ENCODE data around the gene GUCD1.
A peak's percentile ranks its signal among the peaks of the same experiment; 100 is the strongest.

GUCD1 gene

GRCh38 chr22:24529898-24530297 is 25.0 kb downstream of the GUCD1 start:
- no peak for DNase-seq (ENCODE audit: low spot score)

GRCh38 chr22:24526191-24526590 is 28.7 kb downstream of the GUCD1 start:
- DNase-seq (ENCODE audit: low spot score) = no peak

- peak; percentile 85 for DNase-seq (ENCODE audit: low spot score)
Observed at GRCh38 chr22:24525416-24526037, 29.4 kb downstream of the GUCD1 start.

GRCh38 chr22:24523873-24524272 is 31.1 kb downstream of the GUCD1 start:
- DNase-seq (ENCODE audit: low spot score) = no peak

DNA sequence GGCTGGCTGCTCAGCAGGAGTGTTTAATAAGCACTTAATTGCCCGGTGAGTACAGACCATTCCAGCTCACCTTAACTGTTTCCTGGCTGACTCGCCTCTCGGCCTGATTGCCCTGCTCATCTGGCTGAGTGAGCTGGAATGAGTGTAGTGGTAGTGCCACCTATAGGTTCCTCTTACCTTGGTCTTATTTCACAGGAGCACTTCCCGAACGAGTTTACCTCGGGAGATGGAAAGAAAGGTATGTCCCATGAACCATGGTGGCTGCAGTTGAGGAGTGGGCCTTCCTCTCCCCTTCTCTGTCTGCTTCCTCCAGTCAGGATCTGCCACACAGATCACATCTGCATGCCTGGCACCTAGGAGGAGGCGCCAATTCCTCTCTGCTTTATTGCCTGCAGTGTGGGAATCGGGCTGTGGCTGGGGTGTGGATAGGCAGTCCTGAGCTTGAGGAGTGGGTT is 33.1 kb downstream of the GUCD1 start:
- DNase-seq (ENCODE audit: low spot score) = peak; percentile 83

DNA sequence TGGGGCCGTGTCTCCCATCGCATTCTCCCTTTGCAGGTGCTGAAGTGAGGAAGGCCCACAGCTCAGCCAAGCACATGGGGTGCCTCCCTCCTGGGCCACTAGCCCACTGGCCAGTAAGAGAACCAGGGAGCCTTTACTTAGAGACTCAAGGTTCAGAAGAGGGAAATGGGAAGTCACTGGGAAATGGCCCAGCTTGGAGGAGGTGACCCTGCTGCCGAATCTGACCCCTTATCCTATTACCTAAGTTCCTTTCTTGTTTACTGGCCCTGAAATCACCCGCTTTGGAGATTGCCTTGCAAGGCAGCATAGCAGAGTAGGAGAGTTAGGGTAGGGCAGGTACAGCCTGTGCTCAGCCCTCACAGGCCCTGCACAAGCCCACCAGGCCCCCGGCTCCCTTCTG is 35.4 kb downstream of the GUCD1 start:
- DNase-seq (ENCODE audit: low spot score) = no peak

GRCh38 chr22:24518771-24519485 is 36.0 kb downstream of the GUCD1 start:
- no peak for DNase-seq (ENCODE audit: low spot score)

- DNase-seq (ENCODE audit: low spot score) = no peak
Observed at GRCh38 chr22:24518228-24518627, 36.7 kb downstream of the GUCD1 start.

- no peak for DNase-seq (ENCODE audit: low spot score)
Observed at GRCh38 chr22:24517446-24517845, 37.5 kb downstream of the GUCD1 start.

DNA sequence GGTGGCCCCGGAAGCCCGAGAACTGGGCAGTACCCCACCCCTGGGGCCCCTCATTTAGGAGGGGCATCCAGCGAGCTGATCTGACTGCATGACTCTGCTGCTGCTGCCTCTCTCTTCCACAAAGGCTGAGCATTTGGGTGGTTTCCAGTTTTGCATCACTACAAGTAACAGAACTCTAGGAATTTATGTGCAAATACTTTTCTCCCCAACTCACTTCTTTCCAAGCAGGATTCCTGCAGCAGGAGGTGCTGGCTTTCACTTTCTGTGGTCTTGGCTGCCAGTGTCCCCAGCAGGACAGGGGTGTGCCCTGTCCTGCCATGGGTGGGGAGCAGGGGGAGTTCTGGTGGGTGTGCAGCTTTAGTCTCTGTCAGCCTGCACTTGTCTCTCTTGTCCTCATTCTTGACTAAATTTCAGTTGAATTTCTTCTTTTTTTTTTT is 38.6 kb downstream of the GUCD1 start:
- no peak for DNase-seq (ENCODE audit: low spot score)

GRCh38 chr22:24515027-24515338 is 40.0 kb downstream of the GUCD1 start:
- DNase-seq (ENCODE audit: low spot score) = no peak

DNA sequence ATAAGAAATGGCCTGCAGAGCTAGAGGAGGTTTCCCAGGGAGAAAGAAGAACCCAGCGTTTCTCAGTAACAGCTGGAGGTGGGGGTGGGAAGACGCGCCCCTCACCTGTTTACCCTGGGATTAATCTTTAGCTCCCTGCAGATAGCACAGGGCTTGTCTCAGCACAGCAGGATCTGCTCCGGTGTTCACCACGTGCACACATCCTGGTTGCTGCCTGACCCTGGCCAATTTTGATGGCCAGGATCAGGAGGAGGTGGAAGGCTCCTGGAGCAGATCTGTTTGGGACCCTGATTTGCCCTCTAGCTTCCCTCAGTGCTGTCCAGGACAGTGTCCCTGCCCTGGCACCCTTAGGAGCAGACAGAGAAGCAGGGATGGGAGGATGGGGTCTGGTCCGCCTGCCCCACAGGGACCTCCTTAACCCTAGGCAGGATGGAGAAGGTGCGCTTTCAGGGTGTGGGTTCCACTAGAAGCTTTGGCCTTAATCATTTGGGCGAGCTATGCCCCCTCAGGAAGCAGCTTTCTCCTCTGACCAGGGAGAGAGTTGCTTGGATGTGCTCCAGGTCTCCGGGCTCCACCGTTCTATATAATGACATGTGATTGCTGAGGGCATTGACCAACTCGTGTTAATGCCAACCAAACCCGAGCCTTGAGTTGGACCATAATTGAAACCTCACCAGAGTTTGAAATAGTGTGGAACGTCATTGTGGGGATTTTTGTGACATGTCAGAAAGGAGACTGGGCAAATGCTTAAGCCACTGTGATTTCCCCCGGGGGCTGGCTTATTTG is 40.5 kb downstream of the GUCD1 start:
- peak; percentile 75 for DNase-seq (ENCODE audit: low spot score)

DNA sequence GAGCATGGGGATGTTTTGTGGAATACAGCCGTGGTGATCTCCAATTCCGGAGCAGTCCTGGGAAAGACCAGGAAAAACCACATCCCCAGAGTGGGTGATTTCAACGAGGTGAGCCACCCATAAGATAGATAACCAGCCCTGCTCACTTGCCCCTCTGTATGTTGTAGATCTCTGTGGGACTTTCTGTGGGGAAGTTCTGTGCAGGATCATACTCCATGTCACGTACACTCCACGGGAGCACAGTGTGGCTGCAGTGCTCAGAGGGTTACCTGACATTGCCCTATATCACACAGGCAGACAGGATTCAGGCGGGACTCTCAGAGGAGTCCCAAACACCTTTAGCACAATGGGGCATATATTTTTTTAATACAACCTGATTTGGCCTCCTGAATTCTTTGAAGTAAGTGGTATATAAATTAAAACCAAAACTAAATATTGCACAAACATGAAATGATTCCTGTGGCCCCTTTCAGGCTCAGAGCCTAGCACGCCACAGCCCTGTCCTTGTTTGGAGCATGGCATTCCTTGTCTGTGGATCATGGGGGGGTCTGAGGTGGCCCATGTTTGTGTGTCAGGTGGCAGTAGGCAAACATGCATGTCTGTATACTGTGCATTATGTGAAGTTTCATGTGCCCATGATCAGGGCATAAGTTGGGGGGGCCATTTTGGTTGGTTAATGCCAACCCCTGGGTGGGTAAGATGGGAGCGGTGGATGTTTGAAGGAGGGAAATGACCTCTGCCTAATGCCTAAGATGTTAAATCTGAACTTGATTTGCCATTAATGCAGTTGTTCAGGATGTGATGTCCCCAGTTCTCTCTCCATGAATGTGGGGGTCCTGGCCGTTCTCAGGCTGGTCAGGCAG is 41.3 kb downstream of the GUCD1 start:
- DNase-seq (ENCODE audit: low spot score) = no peak

- no peak for DNase-seq (ENCODE audit: low spot score)
Observed at GRCh38 chr22:24512043-24512442, 42.9 kb downstream of the GUCD1 start.

DNA sequence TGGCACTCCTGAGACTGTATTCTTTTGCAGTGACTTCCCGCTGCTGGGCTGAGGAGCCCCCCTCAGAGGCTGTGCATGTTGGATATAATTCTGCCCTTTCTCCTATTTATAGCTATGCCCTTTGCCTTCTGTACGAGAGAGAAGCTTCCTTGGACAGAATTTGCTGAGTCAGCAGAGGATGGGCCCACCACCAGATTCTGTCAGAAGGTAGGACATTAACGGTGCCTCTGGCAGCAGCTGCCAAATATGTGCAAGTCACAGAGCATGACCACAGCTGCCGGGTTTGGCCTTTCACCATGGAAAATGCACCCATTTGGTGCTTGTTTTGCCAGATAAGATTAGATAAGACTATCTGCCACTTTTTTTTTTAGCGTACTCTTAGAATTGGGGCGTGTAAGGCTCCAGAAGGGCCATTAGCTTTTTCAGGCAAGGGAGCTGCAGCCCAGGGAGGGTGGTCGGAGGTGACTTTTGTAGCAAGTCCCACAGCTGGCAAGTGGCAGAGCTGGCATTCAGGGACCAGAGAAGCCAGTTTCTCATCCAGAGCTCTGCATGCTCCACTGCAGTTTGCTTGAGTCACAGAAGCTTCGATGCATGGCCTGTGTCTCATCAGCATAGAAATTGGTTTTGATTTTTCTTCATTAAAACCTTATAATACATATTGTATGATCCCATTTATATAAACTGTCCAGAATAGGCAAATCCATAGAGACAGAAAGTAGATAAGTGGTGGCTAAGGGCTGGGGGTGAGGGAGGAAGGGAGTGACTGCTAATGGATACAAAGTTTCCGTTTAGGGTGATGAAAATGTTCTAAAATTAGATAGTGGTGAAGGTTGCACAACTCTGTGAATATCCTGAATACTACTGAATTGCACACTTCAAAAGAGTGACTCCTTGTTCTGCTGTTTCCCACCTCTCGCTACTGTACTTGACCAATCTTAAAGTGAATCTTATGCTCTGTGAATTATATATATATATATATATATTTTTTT is 44.0 kb downstream of the GUCD1 start:
- DNase-seq (ENCODE audit: low spot score) = no peak

GRCh38 chr22:24507716-24508115 is 47.2 kb downstream of the GUCD1 start:
- no peak for DNase-seq (ENCODE audit: low spot score)

DNA sequence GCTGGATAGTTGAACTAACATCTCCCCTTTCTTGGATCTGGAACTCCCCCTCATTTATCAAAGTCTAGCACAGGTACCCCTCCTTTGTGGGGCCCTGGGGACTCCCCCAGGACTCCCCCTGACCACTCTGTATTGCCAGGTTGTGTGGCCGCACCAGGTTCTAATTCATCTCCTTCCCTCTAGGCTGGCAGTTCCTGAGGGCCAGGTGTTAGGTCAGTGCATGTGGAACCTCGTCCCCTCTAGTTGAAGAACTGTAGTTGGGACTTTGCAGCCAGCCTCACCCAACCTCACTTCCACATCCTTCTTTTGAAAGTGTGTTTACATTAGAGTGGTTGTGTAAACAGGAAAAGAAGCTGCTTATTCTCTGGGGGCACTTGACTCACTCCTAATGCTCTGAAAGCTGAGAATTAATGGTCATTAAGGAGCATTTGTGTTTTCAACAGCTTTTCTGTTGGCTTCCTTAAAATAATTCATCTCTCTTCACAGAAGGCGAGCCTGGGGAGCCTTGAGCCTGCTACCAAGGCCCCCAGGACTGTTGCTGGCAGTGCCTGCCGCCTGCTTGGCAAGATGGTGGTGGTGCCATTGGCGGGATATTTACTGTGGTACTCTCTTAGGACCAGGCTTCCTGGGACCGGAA is 48.0 kb downstream of the GUCD1 start:
- peak; percentile 46 for DNase-seq (ENCODE audit: low spot score)

GRCh38 chr22:24504956-24505736 is 49.8 kb downstream of the GUCD1 start:
- DNase-seq (ENCODE audit: low spot score) = no peak

- DNase-seq (ENCODE audit: low spot score) = no peak
Observed at GRCh38 chr22:24504540-24504939, 50.4 kb downstream of the GUCD1 start.
